ENCODE results near the gene SLC25A10. TPM values are rescaled to one million over a fixed set of nuclear protein-coding genes. Genes with fewer than 3 reads are reported as not detected.
A peak's percentile ranks its signal among the peaks of the same experiment; 100 is the strongest.

SLC25A10 gene
- total RNA-seq, 2 experiments from 2014 or later, result 4.6 TPM

DNA sequence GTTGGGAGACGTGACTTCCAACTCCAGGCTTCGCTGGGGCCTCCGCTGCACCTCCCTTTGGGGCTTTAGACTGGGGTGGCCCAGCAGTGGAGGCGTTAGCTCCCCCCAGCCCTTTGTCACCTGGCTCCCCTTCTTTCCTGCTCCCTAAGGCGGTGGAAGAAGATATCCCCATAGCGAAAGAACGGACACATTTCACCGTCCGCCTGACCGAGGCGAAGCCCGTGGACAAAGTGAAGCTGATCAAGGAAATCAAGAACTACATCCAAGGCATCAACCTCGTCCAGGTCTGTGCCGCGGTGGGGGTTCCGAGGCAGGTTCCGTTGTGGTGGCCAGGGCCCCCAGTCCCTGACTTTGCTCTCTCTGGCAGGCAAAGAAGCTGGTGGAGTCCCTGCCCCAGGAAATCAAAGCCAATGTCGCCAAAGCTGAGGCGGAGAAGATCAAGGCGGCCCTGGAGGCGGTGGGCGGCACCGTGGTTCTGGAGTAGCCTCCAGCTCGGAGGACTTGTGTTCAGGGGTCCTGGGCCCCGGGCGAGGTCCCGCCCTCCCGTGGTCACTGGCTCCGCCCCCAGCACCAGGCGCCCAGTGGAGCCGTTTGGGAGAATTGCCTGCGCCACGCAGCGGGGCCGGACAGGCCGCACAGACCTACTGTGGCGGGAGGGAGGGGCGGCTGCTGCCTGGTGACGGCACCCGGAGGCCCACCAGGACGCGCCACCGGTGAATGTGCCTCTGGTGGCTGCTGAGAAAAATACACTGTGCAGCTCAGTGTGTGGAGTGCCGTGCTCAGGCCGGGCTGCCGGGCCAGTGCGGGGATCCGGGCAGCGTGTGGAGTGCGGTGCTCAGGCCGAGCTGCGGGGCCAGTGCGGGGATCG, 5.1 kb upstream of the SLC25A10 start:
- POLR2A ChIA-PET, result no interaction called here
- CTCF ChIA-PET, result no interaction called here

GRCh38 chr17:81707725-81708646, 4.1 kb upstream of the SLC25A10 start:
- Mint-ChIP-seq H3K36me3 (ENCODE audit: low read depth) (peaks cover 26% of the 10 kb centered on the region), H3K9me3 (no peaks in the 10 kb centered on the region), H3K4me1 (ENCODE audit: low read depth) (peaks cover 38% of the 10 kb centered on the region), H3K27ac (no peak overlapping the region), H3K27me3 (no peaks in the 10 kb centered on the region), H3K4me3 (peak overlapping the region; percentile 11)
- POLR2A ChIA-PET, result no interaction called here
- Histone ChIP-seq H3K27me3 (ENCODE audit: control insufficient read depth in 1 of 2, insufficient read depth in 2 of 2, low read length in 2 of 2) (no peaks in the 10 kb centered on the region), H3K4me3 (ENCODE audit: low read length) (no peak overlapping the region), H3K27ac (ENCODE audit: low read depth in 1 of 2, low read length in 2 of 2) (no peak overlapping the region), H3K4me1 (ENCODE audit: insufficient read depth, low read length) (peaks cover 39% of the 10 kb centered on the region), H3K9me3 (ENCODE audit: control insufficient read depth in 1 of 2, insufficient read depth in 1 of 2, low read length in 2 of 2) (no peaks in the 10 kb centered on the region), H3K36me3 (ENCODE audit: insufficient read depth, low read length) (peaks cover 20% of the 10 kb centered on the region)
- DNase-seq, result peak in 2 of 14 experiments; percentile 29 to 31
- no peak for ATAC-seq (ENCODE audit: poor library complexity)
- CTCF ChIA-PET, result no interaction called here
- intact Hi-C loops (cut with DNase I, micrococcal nuclease), result no loop called here
- TF ChIP-seq CTCF (IDR thresholded peaks at IDR 0.05), result no peak

More for the DNA sequence above, 5.1 kb upstream of the SLC25A10 start:
- H3K36me3 ChIP-seq (ENCODE audit: insufficient read depth, low read length), result peaks cover 20% of the 10 kb centered on the region
- Mint-ChIP-seq H3K4me3 (peak overlapping the region; percentile 56), H3K36me3 (ENCODE audit: low read depth) (peaks cover 34% of the 10 kb centered on the region), H3K27me3 (no peaks in the 10 kb centered on the region), H3K9me3 (no peaks in the 10 kb centered on the region), H3K4me1 (ENCODE audit: low read depth) (peaks cover 43% of the 10 kb centered on the region), H3K27ac (no peak overlapping the region)
- no peak overlapping the region for H3K4me3 ChIP-seq (ENCODE audit: low read length)
- ATAC-seq (ENCODE audit: poor library complexity) (no peak), DNase-seq (peak in 2 of 14 experiments; percentile 13 to 31)
- intact Hi-C loops (cut with DNase I, micrococcal nuclease), result no loop called here
- no peak overlapping the region for H3K27ac ChIP-seq (ENCODE audit: low read depth in 1 of 2, low read length in 2 of 2)
- H3K4me1 ChIP-seq (ENCODE audit: insufficient read depth, low read length), result peaks cover 44% of the 10 kb centered on the region
- no peaks in the 10 kb centered on the region for H3K27me3 ChIP-seq (ENCODE audit: control insufficient read depth in 1 of 2, insufficient read depth in 2 of 2, low read length in 2 of 2)
- no peak for TF ChIP-seq CTCF (IDR thresholded peaks at IDR 0.05)
- no peaks in the 10 kb centered on the region for H3K9me3 ChIP-seq (ENCODE audit: control insufficient read depth in 1 of 2, insufficient read depth in 1 of 2, low read length in 2 of 2)

DNA sequence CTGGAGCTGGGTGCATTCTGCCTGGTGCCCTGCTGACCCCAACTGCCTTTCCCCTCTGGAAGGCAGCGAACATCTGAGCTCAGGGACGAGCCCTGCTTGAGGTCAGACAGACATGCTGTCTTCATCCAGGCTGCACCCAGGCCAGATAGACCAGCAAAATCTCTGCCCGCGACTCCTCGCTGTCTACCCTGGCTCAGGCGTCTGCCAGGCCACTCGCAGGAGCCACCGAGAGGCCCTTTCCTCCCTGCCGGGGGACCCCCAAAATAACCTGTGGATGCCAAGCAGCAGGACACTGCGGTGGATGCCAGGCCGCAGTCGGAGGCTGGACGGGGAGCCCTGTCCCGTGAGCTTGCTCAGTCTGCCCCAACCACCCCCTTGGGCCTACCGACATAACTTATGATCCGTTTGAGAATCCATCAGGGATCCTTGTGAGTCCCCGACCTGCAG, 3.3 kb upstream of the SLC25A10 start:
- Histone ChIP-seq H3K9me3 (ENCODE audit: control insufficient read depth in 1 of 2, insufficient read depth in 1 of 2, low read length in 2 of 2) (no peaks in the 10 kb centered on the region), H3K4me3 (ENCODE audit: low read length) (no peak overlapping the region), H3K27ac (ENCODE audit: low read depth in 1 of 2, low read length in 2 of 2) (no peak overlapping the region), H3K27me3 (ENCODE audit: control insufficient read depth in 1 of 2, insufficient read depth in 2 of 2, low read length in 2 of 2) (no peaks in the 10 kb centered on the region), H3K4me1 (ENCODE audit: insufficient read depth, low read length) (peaks cover 44% of the 10 kb centered on the region), H3K36me3 (ENCODE audit: insufficient read depth, low read length) (peaks cover 20% of the 10 kb centered on the region)
- intact Hi-C loops (cut with DNase I, micrococcal nuclease), result no loop called here
- peaks cover 21% of the 10 kb centered on the region for H3K36me3 Mint-ChIP-seq (ENCODE audit: low read depth)
- peaks cover 39% of the 10 kb centered on the region for H3K4me1 Mint-ChIP-seq (ENCODE audit: low read depth)
- CTCF ChIA-PET, result no interaction called here
- H3K27me3 Mint-ChIP-seq, result no peaks in the 10 kb centered on the region
- H3K4me3 Mint-ChIP-seq, result peak overlapping the region; percentile 45
- POLR2A ChIA-PET, result no interaction called here
- no peak for TF ChIP-seq CTCF (IDR thresholded peaks at IDR 0.05)
- H3K27ac Mint-ChIP-seq, result peak overlapping the region; percentile 51
- peak in 2 of 14 experiments; percentile 27 to 32 for DNase-seq
- no peaks in the 10 kb centered on the region for H3K9me3 Mint-ChIP-seq
- no peak for ATAC-seq (ENCODE audit: poor library complexity)

All from CD4-positive, alpha-beta T cell (primary cell).